Measurements from ENCODE around the gene C16orf87.

- TF ChIP-seq CTCF (IDR thresholded peaks at IDR 0.05) (no peak), EZH2 (IDR thresholded peaks at IDR 0.05; ENCODE audit: borderline replicate concordance, insufficient read depth, low read depth, low read length, poor library complexity, severe bottlenecking) (no peak)
These were observed 30.5 kb downstream of the C16orf87 start for GRCh38 chr16:46800494-46800893.

Data from B cell (primary cell).